GM21723 (cell line): ENCODE results near the gene DLX1.
"Not testable (repeated sequence)": the region's sequence is repeated elsewhere in the genome, so short reads cannot be mapped to it uniquely, and the experiment has no call there.

Experiments
- ATAC-seq: cut with Tn5 transposase; IDR thresholded peaks from one replicate; pipeline ENCODE4 v1.9.1; 2021; ENCODE audit warnings: mild to moderate bottlenecking, moderate library complexity; ENCODE audit not compliant: unreplicated experiment

The DLX1 gene

GRCh38 chr2:172109256-172109987, 24.1 kb downstream of the DLX1 start:
- no peak for ATAC-seq

GRCh38 chr2:172109988-172110811, 24.9 kb downstream of the DLX1 start:
- no peak for ATAC-seq

- ATAC-seq = no peak
Measured at GRCh38 chr2:172113617-172114016, 28.3 kb downstream of the DLX1 start.

- ATAC-seq = not testable (repeated sequence)
Measured at GRCh38 chr2:172114176-172114575, 28.9 kb downstream of the DLX1 start.

- ATAC-seq = no peak
Measured at GRCh38 chr2:172114579-172114978, 29.3 kb downstream of the DLX1 start.

- no peak for ATAC-seq
Measured at GRCh38 chr2:172116107-172116506, 30.8 kb downstream of the DLX1 start.

GRCh38 chr2:172119089-172119488, 33.8 kb downstream of the DLX1 start:
- no peak for ATAC-seq

- ATAC-seq = no peak
Measured at GRCh38 chr2:172120118-172120517, 34.8 kb downstream of the DLX1 start.

- no peak for ATAC-seq
Measured at GRCh38 chr2:172128484-172128883, 43.2 kb downstream of the DLX1 start.

GRCh38 chr2:172129404-172129803, 44.1 kb downstream of the DLX1 start:
- no peak for ATAC-seq

GRCh38 chr2:172131713-172132555, 46.6 kb downstream of the DLX1 start:
- no peak for ATAC-seq

- no peak for ATAC-seq
Measured at GRCh38 chr2:172134270-172134669, 49.0 kb downstream of the DLX1 start.

- ATAC-seq = no peak
Measured at GRCh38 chr2:172135446-172135845, 50.1 kb downstream of the DLX1 start.

GRCh38 chr2:172137109-172137508, 51.8 kb downstream of the DLX1 start:
- no peak for ATAC-seq

GRCh38 chr2:172137943-172138342, 52.6 kb downstream of the DLX1 start:
- no peak for ATAC-seq

- not testable (repeated sequence) for ATAC-seq
Measured at GRCh38 chr2:172138727-172139126, 53.4 kb downstream of the DLX1 start.
